GM21825 (cell line): ENCODE measurements around the gene TACR2.

Source experiments
- ATAC-seq: cut with Tn5 transposase; IDR thresholded peaks from one replicate; pipeline ENCODE4 v1.9.1; 2021; ENCODE audit warnings: mild to moderate bottlenecking, moderate library complexity; ENCODE audit not compliant: unreplicated experiment

TACR2 gene

GRCh38 chr10:69421611-69422308 is 5.0 kb upstream of the TACR2 start:
- ATAC-seq, result no peak

DNA sequence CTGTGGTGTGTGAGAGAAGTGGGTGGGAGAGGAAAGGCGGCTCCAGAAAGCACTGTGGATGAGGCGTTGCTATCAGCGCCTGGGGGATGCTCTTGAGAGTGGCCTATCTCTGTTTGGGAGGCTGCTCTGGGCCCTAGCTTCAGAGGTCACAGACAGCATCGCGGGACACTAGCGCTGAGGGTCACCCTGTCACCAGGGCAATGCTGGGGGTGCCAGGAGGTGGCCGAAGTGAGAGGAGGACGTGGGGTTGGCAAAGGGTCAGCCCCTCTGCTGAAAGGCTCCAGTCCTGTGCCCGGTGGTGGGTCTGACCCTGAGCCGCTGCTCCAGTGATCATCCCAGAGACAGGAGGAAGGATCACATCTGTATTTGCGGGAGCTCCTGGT is 3.0 kb upstream of the TACR2 start:
- ATAC-seq, result no peak

GRCh38 chr10:69419096-69419743 is 2.5 kb upstream of the TACR2 start:
- ATAC-seq, result no peak

- no peak for ATAC-seq
Measured at GRCh38 chr10:69418052-69418752, 1.5 kb upstream of the TACR2 start.

DNA sequence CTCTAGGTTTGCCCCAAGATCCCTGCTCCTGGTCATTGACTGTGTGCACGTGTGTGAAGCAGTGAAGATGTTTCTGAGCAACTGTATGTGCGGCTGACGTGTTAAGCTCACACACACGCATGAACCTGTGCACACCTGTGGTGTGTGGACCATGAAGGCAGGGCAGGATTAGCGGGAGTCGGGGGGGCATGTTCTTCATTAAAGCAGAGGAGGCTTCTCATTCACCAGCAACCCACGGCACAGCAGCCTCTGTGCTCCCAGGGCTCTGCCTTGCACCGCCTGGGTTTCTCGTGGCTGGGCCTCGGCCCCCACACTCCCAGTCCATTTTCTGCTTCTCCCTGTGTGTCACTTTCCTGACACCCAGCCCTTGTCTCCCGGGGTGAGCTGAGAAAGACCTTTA is 824 bp upstream of the TACR2 start:
- ATAC-seq, result no peak

DNA sequence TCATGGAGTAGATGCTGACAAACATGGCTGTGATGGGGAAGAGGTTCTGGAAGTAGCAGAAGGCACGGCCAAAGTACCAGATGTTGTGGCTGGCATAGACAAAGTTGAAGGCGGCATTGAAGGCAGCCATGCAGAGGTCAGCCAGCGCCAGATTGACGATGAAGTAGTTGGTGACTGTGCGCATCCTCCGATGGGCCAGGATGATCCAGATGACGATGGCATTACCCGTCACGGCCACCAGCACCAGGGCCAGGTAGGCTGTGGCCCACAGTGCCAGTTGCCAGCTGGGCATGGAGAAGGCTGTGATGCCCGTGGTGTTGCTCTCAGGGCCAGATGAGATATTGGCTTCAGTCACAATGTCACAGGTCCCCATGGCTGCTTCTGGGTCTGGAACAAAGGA is 767 bp downstream of the TACR2 start:
- no peak for ATAC-seq

DNA sequence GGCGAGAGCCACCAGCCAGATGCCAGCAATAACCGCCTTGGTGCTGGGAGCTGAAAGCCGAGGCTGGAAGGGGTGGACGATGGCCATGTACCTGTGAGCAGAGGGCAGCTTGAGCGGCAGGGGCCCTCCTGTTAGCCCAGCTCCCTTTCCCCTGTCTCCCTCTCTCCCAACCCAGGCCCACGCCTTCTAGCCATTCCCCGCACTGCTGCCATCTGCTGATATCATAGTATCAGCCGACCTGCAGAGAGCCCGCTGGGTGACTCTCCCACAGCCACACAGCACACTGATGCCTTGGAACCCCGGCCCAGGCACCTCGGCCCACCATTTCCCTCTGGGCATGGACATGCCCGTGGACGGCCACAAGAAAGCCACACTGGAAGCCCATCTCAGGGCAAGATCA is 1.7 kb downstream of the TACR2 start:
- ATAC-seq, result no peak

DNA sequence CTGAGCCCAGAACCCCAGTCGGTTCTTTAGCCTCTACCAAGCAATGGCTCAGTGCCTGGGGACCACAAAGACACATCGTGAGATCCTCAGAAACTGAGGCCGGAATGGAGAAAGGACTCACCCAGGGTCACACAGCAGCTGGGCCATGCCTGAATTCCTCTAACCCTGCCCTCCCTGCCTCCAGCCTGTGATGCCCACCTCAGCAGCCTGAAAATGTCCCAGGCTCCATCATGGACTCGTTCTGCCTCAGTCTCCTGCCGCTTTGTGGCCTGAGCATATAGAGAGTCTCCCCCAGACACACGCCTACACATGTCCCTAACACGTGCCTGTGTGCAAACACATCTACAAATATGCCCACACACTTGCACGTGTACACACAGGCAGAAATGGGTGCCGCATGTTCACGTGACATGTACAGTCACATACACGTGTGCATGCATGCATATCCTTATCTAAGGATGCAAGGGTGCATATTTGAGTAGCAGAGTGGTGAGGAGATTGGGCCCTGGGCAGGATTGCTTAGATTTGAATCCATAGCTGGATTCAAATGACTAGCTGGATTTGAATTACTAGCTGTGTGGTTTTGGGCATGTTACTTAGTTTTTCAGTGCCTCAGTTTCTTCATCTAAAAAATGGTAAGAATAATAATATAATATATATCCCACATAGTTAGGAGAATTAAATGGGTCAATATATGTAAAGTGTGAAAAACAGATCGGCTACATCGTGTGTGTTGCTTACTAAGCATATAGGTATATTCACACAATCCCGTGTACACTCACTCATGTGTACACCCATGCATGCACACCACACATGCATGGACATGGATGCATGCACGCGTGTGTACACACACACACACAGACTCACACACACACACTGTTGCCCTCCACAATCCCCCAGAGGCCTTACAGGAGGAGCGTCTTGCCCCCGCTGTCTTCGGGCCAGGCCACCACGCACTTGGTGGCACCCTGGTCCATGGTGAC is 2.4 kb downstream of the TACR2 start:
- no peak for ATAC-seq

- ATAC-seq, result no peak
Measured at GRCh38 chr10:69413221-69413865, 3.4 kb downstream of the TACR2 start.

- ATAC-seq, result no peak
Measured at GRCh38 chr10:69412232-69412790, 4.4 kb downstream of the TACR2 start.

DNA sequence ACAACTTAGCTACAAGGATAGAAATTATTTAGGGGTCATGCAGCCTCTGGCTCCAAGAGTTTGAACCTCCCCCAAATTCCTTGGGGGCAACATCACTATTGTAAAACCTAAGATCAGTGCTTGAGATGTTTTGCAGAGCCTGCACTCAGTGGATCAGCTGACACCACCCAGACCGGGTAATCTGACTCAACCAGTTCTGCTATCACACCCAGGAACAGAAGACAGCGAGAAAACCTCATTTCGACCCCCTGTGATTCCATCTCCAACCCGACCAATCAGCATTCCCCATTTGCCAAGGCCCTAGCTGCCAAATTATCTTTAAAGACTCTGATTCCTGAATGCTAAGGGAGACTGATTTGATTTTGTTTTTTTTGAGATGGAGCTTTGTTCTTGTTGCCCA is 5.2 kb downstream of the TACR2 start:
- no peak for ATAC-seq

DNA sequence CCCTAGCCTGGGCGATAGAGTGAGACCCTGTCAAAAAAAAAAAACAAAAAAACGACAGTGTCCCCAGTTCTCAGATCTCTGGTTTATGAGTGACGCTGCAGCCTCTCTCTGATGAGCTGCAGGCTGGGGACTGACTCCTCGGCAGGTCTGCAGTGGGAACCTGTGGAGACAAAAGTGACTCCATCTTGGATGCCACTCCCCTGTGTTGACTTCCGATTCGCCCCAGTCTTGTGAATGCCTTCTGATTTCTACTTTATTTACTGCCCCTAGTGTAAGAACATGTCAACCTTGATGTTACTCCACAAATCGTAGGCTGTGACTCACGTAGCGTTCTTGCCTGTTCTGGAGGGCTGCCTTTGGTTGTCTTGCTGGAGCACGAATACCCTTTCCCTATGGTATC is 6.2 kb downstream of the TACR2 start:
- ATAC-seq, result no peak

GRCh38 chr10:69409968-69410367 is 6.8 kb downstream of the TACR2 start:
- no peak for ATAC-seq

DNA sequence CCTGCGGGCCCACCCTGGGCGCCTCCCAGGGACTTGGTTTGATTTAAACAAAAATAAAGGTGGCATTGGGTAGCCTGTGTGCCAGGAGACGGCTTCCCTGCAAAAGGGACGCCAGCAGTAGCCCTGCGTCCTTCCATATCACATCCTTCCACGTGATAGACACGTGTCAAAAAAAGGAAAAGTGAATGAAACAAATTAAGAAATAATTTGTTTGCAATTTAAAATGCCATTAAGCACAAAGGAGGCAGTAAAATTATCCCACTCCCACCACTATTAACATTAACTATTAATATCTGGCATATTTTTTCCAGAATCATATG is 7.6 kb downstream of the TACR2 start:
- ATAC-seq, result no peak

DNA sequence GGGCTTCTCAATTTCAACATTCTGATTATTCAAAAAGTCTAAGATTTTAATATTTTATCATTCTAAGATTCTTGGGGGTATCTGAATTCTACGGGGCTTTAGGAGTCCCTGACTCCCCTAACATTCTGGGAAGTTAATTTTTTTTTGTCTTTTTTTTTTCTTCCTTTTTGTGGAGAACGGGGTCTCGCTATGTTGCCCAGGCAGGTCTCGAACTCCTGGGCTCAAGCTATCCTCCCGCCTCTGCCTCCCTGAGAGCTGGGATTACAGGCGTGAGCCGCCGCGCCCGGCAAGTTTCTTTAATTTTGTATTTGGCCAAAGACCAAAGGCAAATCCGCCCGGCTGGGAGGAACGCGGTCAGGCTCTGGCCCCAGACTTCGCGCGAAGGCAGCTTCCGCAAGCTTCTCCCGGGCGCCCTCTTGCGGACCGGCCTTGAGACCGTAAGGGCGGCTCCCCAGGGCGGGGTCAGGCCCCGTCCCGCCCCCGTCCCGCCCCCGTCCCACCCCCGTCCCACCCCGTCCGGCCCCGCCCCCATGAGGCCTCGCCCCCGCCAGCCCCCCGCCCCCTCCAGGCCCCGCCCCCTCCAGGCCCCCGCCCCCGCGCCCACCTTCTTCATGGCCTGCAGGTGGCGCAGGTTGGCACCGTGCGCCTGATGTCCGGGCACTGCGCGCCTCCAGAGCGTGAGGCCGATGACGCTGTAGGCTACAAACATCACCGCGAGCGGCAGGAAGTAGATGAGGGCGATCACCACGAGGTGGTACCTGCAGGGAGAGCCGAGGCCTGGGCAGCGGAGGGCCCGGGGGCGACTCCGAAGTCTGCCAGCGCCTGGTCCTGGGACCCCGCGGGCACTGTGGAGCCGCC is 8.2 kb downstream of the TACR2 start:
- peak; percentile 76 for ATAC-seq

GRCh38 chr10:69407621-69408301 is 9.0 kb downstream of the TACR2 start:
- ATAC-seq, result no peak

DNA sequence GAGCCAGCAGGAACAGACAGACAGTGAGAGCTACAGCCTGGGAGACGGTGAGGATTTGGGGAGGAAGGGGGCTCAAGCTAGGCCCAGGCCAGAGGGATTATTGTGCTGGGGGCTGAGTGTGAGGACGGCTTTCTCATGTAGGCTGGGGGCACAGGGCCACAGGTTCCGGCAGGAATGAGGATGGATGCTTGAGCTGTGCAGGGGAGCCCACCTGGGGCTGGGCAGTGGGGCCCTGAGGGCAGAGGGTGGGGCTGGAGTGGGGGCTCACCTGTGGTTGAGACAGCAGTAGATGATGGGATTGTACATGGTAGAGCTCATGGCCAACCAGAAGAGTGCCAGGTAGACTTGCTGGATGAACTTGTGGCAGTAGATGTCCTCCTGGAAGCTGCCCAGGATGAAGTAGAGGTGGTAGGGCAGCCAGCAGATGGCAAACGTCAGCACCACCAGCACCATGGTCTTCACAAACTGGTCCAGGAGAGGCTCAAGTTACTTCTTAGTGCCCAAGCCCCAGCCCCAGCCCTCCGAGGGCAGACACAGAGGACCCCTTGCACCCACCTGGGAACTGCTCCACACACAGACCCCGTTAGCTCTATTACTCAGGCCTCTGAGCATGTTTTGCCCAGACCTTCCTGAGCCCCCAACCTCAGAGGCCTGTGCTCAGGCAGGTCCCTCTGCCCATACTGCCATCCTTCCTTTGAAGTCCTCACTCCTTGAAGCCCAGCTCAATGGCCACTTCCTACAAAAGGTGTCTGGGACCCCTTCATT is 9.7 kb downstream of the TACR2 start:
- no peak for ATAC-seq

GRCh38 chr10:69406302-69406811 is 10.4 kb downstream of the TACR2 start:
- ATAC-seq, result no peak
